ENCODE measurements around the gene UGP2.

DNA sequence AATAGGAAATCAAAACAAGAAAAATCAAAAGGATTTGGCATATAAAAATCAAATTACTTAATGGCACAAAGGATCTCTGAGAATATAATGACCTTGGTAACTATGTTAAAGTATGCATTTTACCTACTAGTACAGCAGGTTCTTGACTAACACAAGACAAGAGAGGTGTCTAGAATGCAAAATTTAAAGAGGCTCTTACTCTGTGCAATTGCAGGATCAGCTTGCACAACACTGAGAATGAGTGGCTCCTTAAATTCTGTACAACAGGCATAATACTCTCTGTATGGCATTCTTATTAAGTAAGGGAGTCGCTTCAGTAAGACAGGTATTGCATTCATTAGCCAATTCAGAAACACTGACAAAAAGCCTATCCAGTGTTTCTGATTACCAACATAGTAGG, 72.6 kb downstream of the UGP2 start:
- TF ChIP-seq, protein P1, sequence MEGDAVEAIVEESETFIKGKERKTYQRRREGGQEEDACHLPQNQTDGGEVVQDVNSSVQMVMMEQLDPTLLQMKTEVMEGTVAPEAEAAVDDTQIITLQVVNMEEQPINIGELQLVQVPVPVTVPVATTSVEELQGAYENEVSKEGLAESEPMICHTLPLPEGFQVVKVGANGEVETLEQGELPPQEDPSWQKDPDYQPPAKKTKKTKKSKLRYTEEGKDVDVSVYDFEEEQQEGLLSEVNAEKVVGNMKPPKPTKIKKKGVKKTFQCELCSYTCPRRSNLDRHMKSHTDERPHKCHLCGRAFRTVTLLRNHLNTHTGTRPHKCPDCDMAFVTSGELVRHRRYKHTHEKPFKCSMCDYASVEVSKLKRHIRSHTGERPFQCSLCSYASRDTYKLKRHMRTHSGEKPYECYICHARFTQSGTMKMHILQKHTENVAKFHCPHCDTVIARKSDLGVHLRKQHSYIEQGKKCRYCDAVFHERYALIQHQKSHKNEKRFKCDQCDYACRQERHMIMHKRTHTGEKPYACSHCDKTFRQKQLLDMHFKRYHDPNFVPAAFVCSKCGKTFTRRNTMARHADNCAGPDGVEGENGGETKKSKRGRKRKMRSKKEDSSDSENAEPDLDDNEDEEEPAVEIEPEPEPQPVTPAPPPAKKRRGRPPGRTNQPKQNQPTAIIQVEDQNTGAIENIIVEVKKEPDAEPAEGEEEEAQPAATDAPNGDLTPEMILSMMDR (IDR thresholded peaks at IDR 0.05; ENCODE audit: low read depth, low read length, missing input control): no peak
- TF ChIP-seq, protein P2, sequence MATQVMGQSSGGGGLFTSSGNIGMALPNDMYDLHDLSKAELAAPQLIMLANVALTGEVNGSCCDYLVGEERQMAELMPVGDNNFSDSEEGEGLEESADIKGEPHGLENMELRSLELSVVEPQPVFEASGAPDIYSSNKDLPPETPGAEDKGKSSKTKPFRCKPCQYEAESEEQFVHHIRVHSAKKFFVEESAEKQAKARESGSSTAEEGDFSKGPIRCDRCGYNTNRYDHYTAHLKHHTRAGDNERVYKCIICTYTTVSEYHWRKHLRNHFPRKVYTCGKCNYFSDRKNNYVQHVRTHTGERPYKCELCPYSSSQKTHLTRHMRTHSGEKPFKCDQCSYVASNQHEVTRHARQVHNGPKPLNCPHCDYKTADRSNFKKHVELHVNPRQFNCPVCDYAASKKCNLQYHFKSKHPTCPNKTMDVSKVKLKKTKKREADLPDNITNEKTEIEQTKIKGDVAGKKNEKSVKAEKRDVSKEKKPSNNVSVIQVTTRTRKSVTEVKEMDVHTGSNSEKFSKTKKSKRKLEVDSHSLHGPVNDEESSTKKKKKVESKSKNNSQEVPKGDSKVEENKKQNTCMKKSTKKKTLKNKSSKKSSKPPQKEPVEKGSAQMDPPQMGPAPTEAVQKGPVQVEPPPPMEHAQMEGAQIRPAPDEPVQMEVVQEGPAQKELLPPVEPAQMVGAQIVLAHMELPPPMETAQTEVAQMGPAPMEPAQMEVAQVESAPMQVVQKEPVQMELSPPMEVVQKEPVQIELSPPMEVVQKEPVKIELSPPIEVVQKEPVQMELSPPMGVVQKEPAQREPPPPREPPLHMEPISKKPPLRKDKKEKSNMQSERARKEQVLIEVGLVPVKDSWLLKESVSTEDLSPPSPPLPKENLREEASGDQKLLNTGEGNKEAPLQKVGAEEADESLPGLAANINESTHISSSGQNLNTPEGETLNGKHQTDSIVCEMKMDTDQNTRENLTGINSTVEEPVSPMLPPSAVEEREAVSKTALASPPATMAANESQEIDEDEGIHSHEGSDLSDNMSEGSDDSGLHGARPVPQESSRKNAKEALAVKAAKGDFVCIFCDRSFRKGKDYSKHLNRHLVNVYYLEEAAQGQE (IDR thresholded peaks at IDR 0.05): no peak
- TF ChIP-seq, protein P3, sequence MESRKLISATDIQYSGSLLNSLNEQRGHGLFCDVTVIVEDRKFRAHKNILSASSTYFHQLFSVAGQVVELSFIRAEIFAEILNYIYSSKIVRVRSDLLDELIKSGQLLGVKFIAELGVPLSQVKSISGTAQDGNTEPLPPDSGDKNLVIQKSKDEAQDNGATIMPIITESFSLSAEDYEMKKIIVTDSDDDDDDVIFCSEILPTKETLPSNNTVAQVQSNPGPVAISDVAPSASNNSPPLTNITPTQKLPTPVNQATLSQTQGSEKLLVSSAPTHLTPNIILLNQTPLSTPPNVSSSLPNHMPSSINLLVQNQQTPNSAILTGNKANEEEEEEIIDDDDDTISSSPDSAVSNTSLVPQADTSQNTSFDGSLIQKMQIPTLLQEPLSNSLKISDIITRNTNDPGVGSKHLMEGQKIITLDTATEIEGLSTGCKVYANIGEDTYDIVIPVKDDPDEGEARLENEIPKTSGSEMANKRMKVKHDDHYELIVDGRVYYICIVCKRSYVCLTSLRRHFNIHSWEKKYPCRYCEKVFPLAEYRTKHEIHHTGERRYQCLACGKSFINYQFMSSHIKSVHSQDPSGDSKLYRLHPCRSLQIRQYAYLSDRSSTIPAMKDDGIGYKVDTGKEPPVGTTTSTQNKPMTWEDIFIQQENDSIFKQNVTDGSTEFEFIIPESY (IDR thresholded peaks at IDR 0.05): no peak
- TF ChIP-seq RAD21 (IDR thresholded peaks at IDR 0.05) (no peak), TAF1 (conservative IDR thresholded peaks at IDR 0.05) (no peak)

Measured in liver (tissue), 3 donors.